GM18907 (cell line): ENCODE data around the gene SPPL3.
"Not testable (repeated sequence)": the region's sequence is repeated elsewhere in the genome, so short reads cannot be mapped to it uniquely, and the experiment has no call there.

Experiments
- ATAC-seq: cut with Tn5 transposase; IDR thresholded peaks from one replicate; pipeline ENCODE4 v1.9.1; 2021; ENCODE audit warnings: mild to moderate bottlenecking, moderate library complexity; ENCODE audit not compliant: unreplicated experiment

The SPPL3 gene

DNA sequence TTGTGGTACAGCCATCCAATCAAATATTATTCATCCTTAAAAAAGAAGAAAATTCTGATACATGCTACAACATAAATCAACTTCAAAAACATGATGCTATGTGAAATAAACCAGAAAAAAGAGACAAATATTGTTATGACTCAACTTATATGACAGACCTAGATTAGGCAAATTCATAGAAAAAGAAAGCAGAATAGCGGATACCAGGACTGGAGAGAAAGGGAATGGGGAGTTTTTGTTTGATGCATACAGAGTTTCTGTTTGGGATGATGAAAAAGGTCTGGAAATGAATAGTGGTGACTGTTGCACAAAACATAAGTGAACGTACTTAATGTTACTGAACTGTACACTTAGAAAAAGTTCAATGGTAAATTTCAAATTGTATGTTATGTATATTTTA, 82.3 kb downstream of the SPPL3 start:
- peak; percentile 40 for ATAC-seq

DNA sequence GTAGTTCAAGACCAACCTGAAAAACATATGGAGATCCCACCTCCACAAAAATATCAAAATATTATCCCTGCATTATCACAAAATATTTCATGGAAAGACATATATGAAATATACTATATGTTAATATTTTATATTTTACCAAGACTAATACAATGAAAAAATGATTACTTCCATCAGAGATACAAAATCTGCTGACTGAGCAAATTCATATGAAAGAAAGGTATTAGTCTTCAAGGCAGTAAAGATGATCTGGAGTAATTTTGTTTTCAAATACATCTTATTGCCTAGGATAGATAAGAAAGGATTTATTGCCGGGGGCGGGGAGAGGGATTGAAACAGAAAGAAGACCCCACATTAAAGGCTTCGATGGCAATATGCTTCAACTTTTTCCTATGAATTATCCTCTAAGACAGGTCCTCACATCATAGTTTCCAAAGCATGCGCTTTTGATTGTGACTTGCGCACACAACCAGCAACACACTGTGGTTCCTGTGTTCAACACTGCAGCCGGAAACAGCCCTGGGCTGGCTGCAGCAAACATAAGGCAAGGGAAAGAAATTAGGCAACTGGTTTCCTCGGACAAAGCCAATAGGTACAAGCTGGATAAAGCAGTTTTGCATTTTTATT, 83.2 kb downstream of the SPPL3 start:
- ATAC-seq: no peak

DNA sequence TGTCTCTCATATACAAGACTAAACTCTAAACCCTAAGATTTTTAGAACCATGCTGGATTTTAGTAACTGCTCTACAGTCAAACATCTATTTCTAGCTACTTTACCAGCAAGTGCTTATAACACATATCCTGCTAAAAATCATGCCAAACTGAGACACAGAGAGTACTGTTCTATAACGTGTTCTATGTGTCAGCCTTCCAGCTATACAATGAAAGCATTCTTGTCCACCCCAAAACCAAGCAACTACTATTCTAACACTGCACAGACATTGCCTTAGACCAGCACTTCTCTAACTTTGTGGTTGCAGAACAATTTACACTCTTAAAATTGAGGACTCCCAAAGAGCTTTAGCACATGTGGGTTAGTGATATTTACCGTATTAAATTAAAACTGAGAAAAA, 85.7 kb downstream of the SPPL3 start:
- ATAC-seq: no peak

- no peak for ATAC-seq
Observed at GRCh38 chr12:120817559-120818330, 86.4 kb downstream of the SPPL3 start.

GRCh38 chr12:120816363-120816762, 87.8 kb downstream of the SPPL3 start:
- no peak for ATAC-seq

GRCh38 chr12:120814903-120815429, 89.2 kb downstream of the SPPL3 start:
- ATAC-seq: no peak

- no peak for ATAC-seq
Observed at GRCh38 chr12:120814203-120814902, 89.8 kb downstream of the SPPL3 start.

DNA sequence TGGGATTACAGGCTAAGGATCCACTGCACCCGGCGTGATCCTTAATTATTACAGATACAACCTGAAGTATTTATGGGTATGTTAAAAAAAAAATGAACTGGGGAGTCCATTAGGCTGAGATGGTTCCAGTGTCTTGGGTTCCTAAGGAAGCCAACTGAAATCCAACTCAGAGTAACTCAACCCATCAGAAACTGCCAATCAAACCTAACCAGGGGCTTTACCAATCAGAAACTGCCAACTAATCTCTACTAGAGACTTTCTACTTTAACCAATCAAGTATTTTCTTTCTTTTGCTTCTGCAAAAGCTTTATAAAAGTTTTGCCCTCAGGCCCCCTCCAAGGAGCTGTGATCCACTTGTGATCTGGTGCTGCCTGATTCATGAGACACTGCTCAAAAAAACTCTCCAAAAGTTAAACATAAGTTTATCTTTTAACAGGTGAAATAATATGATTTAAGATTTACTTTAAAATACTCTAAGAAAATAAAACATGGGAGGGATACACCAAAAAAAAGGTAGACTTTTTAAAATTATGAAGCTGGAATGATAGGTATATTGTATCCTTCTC, 90.5 kb downstream of the SPPL3 start:
- no peak for ATAC-seq

DNA sequence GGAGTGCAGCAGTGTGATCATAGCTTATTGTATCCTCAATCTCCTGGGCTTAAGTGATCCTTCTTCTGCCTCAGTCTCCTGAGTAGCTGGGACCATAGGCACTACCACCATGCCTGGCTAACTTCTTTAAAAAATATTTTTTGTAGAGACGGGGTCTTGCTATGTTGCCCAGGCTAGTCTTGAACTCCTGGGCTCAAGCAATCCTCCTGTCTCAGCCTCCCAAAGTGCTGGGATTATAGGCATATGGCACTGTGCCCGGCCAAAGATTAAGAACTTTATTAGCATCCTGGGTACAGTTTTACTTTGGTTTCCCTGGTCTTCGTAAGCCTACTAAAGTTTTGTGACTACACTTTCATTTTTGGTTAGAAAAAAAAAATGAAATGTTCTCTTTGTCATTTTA, 94.1 kb downstream of the SPPL3 start:
- no peak for ATAC-seq

GRCh38 chr12:120804428-120804827, 99.7 kb downstream of the SPPL3 start:
- ATAC-seq: no peak

DNA sequence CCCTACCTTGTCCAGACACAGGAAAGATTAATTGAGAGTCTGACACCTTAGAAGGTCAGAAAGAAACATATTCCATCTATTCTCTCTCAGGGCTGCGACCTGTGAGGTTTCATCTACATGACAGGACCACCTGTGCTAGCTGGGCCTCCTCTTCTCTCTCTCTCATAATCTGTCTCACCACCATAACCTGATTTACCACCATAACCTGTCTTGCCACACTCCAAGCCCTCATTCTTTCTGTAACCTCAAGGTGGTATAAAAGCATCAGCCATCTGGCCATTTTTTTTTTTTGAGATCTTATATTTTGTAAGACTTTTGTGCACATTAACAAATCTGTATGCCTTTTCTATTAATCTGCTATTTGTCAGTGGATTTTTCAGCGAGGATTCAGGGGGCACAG, 103.0 kb downstream of the SPPL3 start:
- no peak for ATAC-seq

- ATAC-seq: no peak
Observed at GRCh38 chr12:120800665-120801064, 103.5 kb downstream of the SPPL3 start.

GRCh38 chr12:120799243-120800045, 104.7 kb downstream of the SPPL3 start:
- ATAC-seq: no peak

- peak; percentile 39 for ATAC-seq
Observed at GRCh38 chr12:120798696-120799095, 105.5 kb downstream of the SPPL3 start.

DNA sequence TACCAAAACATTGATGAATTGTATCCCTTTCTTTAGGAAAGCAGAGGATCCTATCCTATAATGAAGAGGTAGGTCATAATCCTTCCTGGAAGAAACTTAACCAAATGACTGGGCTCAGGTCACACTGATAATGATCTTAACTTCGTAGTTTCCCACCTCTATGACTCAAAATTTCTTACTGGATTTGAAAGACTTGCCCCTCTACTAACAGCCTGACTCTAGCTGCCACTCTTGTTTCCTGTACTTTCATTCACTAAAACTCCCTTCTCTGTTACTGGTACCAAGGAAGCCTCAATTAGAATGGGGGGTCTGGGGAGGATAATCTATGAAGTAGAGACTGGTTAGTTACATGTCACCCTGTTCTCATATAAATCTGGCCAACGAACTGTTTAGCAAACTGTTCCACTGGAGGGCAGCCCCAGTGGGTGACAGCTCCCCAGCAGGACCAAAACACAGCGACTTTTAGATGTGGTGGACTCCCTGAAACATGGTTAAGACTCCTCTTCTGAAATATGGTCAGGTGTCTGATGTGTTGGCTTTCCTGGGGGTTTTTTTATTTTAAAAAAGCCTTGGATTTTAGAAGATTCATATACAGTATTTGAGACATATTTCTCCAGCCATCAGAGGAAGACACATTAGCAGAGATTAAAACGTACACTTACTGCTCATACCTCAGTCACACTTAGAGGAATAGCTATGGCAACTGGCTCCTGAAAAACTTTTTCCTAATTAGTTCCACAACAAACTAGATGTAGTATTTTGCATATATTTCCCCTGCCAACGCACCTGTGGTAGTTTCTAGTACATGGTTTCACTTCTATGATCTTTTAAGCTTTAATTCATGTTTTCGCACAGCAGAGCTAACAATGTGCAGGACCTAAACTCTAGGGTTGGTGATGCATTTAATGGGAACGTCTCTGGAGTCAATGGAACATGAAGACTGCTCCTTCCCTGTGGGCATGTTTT, 106.2 kb downstream of the SPPL3 start:
- peak; percentile 42 for ATAC-seq

DNA sequence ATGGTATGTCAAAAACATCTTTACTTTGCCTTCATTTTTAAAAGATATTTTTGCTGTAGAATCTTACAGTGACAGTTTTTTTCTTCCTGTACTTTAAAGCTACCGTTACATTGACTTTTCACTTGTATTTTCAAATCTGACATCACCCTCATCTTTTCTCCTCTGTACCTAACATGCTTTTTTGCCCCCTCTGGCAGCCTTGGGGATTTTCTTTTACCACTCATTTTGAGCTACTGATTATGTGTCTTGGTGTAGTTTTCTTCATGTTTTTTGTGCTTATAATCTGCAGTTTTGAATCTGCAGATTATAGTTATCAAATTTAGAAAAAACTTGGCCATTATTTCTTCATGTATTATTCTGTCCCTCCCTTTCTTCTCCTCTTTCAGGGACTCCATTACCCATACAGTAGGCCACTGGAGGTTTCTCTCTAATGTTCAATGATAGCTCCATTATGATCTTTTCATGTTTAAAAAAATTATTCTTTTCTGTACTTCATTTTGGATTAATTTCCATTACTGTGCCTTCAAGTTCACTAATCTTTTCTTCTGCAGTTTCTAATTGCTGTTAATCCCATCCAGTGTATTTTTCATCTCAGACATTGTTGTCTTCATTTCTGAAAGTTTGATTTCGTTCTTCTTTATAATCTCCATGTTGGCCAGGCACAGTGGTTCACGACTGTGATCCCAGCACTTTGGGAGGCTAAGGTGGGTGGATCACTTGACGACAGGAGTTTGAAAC, 108.5 kb downstream of the SPPL3 start:
- ATAC-seq: no peak

DNA sequence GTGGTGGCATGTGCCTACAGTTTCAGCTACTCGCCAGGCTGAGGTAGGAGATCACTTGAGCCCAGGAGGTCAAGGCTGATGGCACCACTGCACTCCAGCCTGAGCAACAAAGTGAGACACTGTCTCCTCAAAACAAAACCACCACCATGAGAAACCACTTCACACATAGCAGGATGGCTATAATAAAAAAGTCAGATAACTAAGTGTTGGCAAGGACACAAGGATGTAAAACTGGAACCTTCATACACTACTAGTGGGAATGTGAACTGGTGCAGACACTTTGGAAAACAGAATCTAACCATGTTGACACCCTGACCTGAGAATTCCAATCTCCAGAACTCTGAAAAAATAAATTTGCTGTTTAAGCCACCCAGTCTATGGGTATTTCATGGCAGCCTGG, 110.8 kb downstream of the SPPL3 start:
- ATAC-seq: no peak

- not testable (repeated sequence) for ATAC-seq
Observed at GRCh38 chr12:120792456-120792855, 111.7 kb downstream of the SPPL3 start.

DNA sequence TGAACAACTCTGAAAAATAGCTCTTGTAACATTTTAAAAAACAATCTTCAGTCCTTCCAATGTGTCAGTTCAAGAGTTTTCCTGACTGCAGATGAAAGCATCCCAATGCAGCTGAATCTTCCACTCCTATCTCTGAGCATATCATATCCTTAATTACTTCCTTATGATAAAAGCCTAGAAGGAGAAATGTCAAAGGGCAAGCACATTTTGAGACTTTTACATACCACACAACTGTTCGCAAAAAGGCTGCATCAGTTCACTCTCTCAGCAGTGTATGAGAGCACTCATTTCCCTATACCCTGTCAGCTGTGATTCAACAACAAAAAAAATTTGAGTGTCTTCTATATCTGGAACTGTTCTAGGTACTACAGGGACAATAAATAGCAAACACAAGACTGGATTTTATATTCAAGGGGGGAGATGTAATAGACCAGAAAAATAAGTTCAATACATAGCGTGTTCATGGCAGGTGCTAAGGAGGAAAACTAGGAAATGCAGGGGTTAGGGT, 112.4 kb downstream of the SPPL3 start:
- no peak for ATAC-seq
